BLaER1 (cell line): Measurements from ENCODE around the gene JARID2.
A peak's percentile ranks its signal among the peaks of the same experiment; 100 is the strongest.

ENCODE experiments used
- H3K27ac ChIP-seq: shearing (Covaris generic); formaldehyde crosslinking; 2 replicates; pipeline ENCODE4 v1.8.1; 2022
- H3K27me3 ChIP-seq: shearing (Covaris generic); formaldehyde crosslinking; 2 replicates; pipeline ENCODE4 v1.8.1; 2022
- H3K36me3 ChIP-seq: shearing (Covaris generic); formaldehyde crosslinking; 2 replicates; pipeline ENCODE4 v1.8.1; 2022
- H3K4me1 ChIP-seq: shearing (Covaris generic); formaldehyde crosslinking; 2 replicates; pipeline ENCODE4 v1.8.1; 2022
- H3K4me2 ChIP-seq: shearing (Covaris generic); formaldehyde crosslinking; 2 replicates; pipeline ENCODE4 v1.8.1; 2022
- H3K4me3 ChIP-seq: shearing (Covaris generic); formaldehyde crosslinking; 2 replicates; pipeline ENCODE4 v1.8.1; 2022
- H3K9ac ChIP-seq: shearing (Covaris generic); formaldehyde crosslinking; 2 replicates; pipeline ENCODE4 v1.8.1; 2022
- H3K9me3 ChIP-seq: shearing (Covaris generic); formaldehyde crosslinking; 2 replicates; pipeline ENCODE4 v1.8.1; 2022
- H4K20me1 ChIP-seq: shearing (Covaris generic); formaldehyde crosslinking; 2 replicates; pipeline ENCODE4 v1.8.1; 2022
- Cebpa-rat ChIP-seq: shearing (Covaris generic); IDR thresholded peaks from 2 replicates; pipeline ENCODE4 v1.8.1; 2022

The JARID2 gene

GRCh38 chr6:15555101-15556038, 309.5 kb downstream of the JARID2 start:
- Histone ChIP-seq H3K4me3 (no peak overlapping the region), H3K36me3 (peaks cover 8% of the 10 kb centered on the region; the same call in 1 of the 2 replicates), H3K9me3 (no peaks in the 10 kb centered on the region), H3K27ac (peak overlapping the region; percentile 94), H3K4me2 (peak overlapping the region; percentile 93; the same call in 1 of the 2 replicates), H3K4me1 (peaks cover 82% of the 10 kb centered on the region), H3K9ac (no peak overlapping the region), H4K20me1 (peaks cover under 1% of the 10 kb centered on the region; the same call in 1 of the 2 replicates), H3K27me3 (no peaks in the 10 kb centered on the region)
- TF ChIP-seq Cebpa-rat: no peak

GRCh38 chr6:15556711-15557110, 310.8 kb downstream of the JARID2 start:
- peaks cover 5% of the 10 kb centered on the region; the same call in 1 of the 2 replicates for H4K20me1 ChIP-seq
- no peak for TF ChIP-seq Cebpa-rat
- H3K4me2 ChIP-seq: peak overlapping the region; percentile 74
- H3K9ac ChIP-seq: no peak overlapping the region
- peaks cover 83% of the 10 kb centered on the region for H3K4me1 ChIP-seq
- H3K27me3 ChIP-seq: no peaks in the 10 kb centered on the region
- H3K4me3 ChIP-seq: no peak overlapping the region
- H3K9me3 ChIP-seq: no peaks in the 10 kb centered on the region
- peak overlapping the region; percentile 63 for H3K27ac ChIP-seq
- peaks cover 8% of the 10 kb centered on the region; the same call in 1 of the 2 replicates for H3K36me3 ChIP-seq

GRCh38 chr6:15557174-15557573, 311.3 kb downstream of the JARID2 start:
- Histone ChIP-seq H3K36me3 (peaks cover 8% of the 10 kb centered on the region; the same call in 1 of the 2 replicates), H4K20me1 (peaks cover 5% of the 10 kb centered on the region; the same call in 1 of the 2 replicates), H3K4me2 (peak overlapping the region; percentile 74), H3K9ac (no peak overlapping the region), H3K27ac (peak overlapping the region; percentile 63; the same call in 1 of the 2 replicates), H3K27me3 (no peaks in the 10 kb centered on the region), H3K4me1 (peaks cover 82% of the 10 kb centered on the region), H3K9me3 (no peaks in the 10 kb centered on the region), H3K4me3 (no peak overlapping the region)
- no peak for TF ChIP-seq Cebpa-rat

- no peaks in the 10 kb centered on the region for H3K27me3 ChIP-seq
- H3K9ac ChIP-seq: no peak overlapping the region
- H3K36me3 ChIP-seq: no peaks in the 10 kb centered on the region
- no peak overlapping the region for H3K4me3 ChIP-seq
- H4K20me1 ChIP-seq: peaks cover 18% of the 10 kb centered on the region
- H3K9me3 ChIP-seq: no peaks in the 10 kb centered on the region
- peak overlapping the region; percentile 64 for H3K4me2 ChIP-seq
- no peak for TF ChIP-seq Cebpa-rat
- H3K27ac ChIP-seq: peak overlapping the region; percentile 27; the same call in 1 of the 2 replicates
- H3K4me1 ChIP-seq: peaks cover 78% of the 10 kb centered on the region
These were observed 314.8 kb downstream of the JARID2 start for GRCh38 chr6:15560713-15561112.

- Histone ChIP-seq H3K36me3 (0 out of 2 replicates have a peak, but pooled peaks cover under 1% of the 10 kb centered on the region), H3K4me3 (no peak overlapping the region), H3K9ac (no peak overlapping the region), H3K9me3 (peaks cover 3% of the 10 kb centered on the region), H3K27ac (no peak overlapping the region), H3K4me2 (no peak overlapping the region; the same call in 1 of the 2 replicates), H3K4me1 (peaks cover 71% of the 10 kb centered on the region), H3K27me3 (no peaks in the 10 kb centered on the region), H4K20me1 (peaks cover 18% of the 10 kb centered on the region)
- TF ChIP-seq Cebpa-rat: no peak
These were observed 315.8 kb downstream of the JARID2 start for GRCh38 chr6:15561447-15562199.

GRCh38 chr6:15562977-15563376, 317.1 kb downstream of the JARID2 start:
- Histone ChIP-seq H3K27ac (no peak overlapping the region), H4K20me1 (peaks cover 23% of the 10 kb centered on the region), H3K36me3 (peaks cover 10% of the 10 kb centered on the region; the same call in 1 of the 2 replicates), H3K27me3 (no peaks in the 10 kb centered on the region), H3K4me3 (no peak overlapping the region), H3K4me1 (peaks cover 60% of the 10 kb centered on the region), H3K9me3 (peaks cover 13% of the 10 kb centered on the region), H3K9ac (no peak overlapping the region), H3K4me2 (no peak overlapping the region)
- no peak for TF ChIP-seq Cebpa-rat

- H3K27ac ChIP-seq: no peak overlapping the region
- H3K9ac ChIP-seq: no peak overlapping the region
- no peak overlapping the region for H3K4me3 ChIP-seq
- H3K4me1 ChIP-seq: peaks cover 30% of the 10 kb centered on the region
- peaks cover 17% of the 10 kb centered on the region for H3K9me3 ChIP-seq
- H3K27me3 ChIP-seq: no peaks in the 10 kb centered on the region
- TF ChIP-seq Cebpa-rat: no peak
- no peak overlapping the region for H3K4me2 ChIP-seq
- peaks cover 37% of the 10 kb centered on the region for H3K36me3 ChIP-seq
- H4K20me1 ChIP-seq: peaks cover 9% of the 10 kb centered on the region
These were observed 323.4 kb downstream of the JARID2 start for GRCh38 chr6:15569035-15569995.

- Histone ChIP-seq H3K36me3 (peaks cover 37% of the 10 kb centered on the region), H3K4me1 (peaks cover 30% of the 10 kb centered on the region), H3K4me2 (no peak overlapping the region), H3K4me3 (no peak overlapping the region), H3K9me3 (peaks cover 17% of the 10 kb centered on the region), H4K20me1 (peaks cover 17% of the 10 kb centered on the region), H3K27me3 (no peaks in the 10 kb centered on the region), H3K9ac (no peak overlapping the region), H3K27ac (no peak overlapping the region)
- TF ChIP-seq Cebpa-rat: no peak
These were observed 324.3 kb downstream of the JARID2 start for GRCh38 chr6:15570171-15570570.
